Stimulated activated CD4-positive, alpha-beta T cell treated with anti-CD3 and anti-CD28 coated beads, Interleukin-2, amount 100 ng/mL, for 24 hours (primary cell): ENCODE results near the gene MRPL17.

ENCODE experiments used
- DNase-seq, 2 donors: peaks; one replicate each; pipeline ENCODE4 v3.0.0-alpha.2; 2020

Gene MRPL17

DNA sequence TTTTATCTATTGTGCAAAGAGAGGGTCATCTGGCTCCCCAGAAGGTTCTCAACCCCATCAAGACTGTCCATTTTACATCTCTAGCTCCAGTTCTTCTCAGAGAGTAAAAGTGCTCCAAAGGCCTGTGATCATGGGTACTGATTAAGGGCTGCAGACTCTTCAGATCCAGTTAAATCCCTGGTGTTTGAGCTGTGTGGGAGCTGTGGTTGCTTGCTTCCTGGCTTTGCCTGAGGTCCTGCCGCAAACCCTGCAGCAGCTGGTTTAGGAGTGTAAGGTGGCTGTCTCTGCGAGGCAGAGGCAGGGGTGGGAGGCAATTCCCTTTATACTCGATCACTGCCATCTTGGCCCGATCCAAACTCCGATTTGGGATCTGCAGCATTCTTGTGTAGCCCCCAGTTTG, 1.2 kb downstream of the MRPL17 start:
- DNase-seq, result peak in 1 of 2 donors; percentile 23

DNA sequence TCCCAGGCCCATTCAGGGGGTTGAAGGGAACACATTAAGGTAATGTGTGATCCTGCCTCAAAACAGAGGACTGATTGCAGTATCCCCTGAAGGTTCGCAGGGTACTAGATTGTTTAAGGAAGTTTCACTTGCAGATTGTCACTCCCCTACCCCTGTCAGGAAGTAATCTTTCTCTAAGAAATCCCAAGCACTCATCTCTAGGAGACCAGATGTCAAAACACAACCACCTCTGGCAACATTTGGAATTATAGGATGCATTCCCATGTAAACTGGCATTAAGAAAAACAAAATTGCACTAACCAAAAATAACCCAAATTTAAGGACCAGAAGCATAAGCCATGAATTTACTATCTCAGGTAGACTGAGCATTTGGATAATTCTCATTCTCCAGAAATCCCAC, 1.6 kb downstream of the MRPL17 start:
- DNase-seq, result no peak

DNA sequence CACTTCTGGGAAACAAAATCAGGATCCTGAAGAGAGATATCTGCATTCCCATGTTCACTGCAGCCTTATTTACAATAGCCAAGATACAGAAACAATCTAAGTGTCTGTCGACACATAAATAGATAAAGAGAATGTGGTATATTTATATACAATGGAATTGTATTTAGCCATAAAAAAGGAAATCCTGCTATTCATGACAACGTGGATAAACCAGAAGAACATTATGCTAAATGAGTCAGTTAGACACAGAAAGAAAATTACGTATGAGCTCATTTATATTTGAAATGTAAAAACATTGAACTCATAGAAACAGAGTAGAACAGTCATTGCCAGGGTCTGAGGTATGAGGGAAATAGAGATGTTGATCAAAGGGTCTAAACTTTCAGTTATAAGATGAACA, 6.1 kb downstream of the MRPL17 start:
- no peak for DNase-seq

DNA sequence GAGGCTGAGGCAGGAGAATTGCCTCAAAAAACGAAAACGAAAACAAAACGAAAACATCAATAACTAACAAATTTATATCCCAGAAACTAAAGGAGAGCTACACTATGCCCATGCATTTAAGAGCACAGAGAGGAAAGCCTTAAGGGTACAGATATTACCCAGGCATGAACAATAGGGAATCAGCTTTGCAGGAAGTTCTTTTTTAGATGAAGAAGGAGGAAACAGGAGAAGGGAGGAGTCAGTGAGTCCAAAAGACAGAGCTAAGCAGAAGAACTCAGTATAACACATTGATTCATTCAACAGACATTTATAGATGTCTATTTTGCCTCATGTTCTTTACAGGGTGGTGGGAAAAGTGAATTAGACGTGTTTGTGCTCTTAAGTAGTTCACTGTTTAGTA, 8.3 kb downstream of the MRPL17 start:
- no peak for DNase-seq

DNA sequence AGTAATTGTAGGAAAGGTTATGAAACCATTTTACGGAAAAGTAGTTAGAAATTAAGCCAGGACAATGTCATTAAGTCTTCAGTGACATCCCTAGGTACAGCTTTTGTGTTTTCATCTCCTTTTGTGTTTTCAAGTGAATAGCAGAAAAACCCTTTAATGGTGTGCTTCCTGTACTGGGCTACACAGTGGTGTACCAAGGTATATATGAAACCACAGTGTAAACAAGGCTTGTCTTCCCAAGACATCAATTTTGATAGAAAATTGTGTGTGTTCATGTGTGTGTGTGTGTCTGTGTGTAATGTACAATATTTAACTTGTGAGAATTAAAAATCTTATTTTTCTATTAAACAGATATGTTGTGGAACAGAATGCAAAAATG, 8.9 kb downstream of the MRPL17 start:
- DNase-seq, result no peak

DNA sequence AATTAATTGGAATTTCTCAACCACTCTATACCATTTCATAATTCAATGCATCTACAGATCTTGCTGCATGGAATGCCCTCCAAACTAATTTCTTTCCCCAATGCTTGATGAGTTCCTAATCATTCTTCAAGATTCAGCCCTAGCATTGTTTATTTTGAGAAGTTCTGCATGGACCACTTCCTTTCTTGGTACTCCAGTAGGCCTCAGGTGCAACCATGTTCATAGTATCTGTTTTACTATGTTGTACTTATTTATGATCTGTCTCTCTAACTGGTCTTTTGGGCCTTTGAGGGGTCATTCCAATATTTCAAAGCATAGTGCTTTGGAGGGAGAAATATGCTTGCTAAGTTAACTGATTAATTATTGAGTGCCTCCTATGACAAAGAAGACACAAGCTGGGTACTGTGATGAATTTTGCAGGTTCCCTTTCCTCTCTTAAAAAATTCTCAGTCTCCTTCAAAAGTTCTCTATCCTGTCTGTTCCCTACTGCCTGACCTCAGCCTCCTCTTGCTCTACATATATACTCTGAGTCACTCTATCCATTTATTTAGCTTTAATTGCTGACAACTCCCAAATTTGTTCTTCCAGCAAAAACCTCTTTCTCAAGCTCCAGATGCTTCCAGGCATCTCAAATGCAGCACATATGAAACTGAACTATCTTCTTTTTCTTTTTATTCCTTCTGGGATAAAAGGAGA, 9.5 kb downstream of the MRPL17 start:
- no peak for DNase-seq

DNA sequence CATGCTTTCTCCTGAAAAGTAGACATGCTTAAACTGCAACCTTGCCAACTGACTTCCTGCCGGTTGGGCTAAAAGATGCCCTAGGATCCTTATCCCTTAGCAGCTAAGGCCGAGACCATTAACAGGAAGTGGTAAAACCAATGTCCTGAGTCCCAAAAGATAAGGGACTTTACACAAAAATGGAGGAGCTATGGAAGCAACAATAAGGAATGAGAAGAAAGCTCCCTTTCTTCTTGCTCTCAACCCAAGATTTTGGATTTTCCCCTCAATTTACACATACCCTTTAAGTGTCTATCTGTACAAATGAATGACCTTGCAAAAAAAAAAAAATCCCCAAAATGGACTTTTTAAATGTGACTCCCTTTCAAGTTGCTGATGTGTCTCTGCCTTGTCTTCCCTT, 11.1 kb downstream of the MRPL17 start:
- DNase-seq, result no peak

DNA sequence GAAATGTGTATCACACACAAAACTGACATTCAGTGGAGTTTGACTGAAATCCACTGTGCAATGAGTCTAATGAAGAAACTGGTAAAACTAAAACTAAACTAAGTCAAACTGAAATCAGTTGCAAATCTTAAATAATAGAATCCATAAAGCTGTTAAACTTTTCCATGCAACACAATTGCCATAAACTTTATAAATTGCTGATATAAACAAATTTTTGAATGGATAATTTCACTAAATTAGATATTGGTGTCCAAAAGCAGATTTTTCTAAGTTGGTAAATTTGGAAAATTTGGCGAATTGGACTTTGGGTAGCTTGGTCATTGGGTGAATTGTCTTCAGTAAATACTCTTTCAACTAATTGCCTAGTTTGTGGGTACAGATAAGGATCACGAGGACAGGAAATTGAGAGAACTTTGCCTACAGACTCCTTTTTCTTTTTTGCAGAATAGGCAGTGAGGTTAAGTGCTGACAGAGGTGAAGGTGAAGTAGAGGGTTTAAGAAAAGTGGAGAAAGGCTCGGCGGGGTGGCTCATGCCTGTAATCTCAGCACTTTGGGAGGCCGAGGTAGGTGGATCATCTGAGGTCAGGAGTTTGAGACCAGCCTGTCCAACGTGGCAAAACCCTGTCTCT, 12.8 kb downstream of the MRPL17 start:
- no peak for DNase-seq

DNA sequence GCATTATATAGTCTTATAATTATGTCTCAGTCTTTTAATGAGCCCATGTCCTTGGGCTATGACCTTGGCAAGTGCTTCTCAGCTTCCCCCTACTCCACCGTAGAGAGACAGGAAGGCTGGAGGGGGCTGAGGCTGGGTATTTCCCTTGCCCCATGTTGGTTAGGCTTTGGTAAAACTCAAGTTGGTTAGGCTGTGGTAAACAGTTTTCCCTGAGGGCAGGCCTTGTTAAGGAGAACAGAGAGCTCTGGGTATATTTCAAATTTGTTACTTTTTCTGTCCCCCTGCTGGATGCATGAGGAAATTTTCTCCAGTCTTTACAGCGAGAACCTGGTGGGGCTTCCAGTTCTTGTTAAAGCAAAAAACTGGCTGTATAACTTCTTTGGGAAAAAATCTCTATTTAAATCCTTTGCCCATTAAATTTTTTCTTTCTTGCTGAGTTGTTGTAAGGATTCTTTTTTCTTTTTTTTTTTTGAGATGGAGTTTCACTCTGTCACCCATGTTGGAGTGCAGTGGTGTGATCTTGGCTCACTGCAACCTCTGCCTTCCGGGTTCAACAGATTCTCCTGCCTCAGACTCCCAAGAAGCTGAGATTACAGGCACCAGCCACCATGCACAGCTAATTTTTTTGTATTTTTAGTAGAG, 15.3 kb downstream of the MRPL17 start:
- DNase-seq, result no peak

DNA sequence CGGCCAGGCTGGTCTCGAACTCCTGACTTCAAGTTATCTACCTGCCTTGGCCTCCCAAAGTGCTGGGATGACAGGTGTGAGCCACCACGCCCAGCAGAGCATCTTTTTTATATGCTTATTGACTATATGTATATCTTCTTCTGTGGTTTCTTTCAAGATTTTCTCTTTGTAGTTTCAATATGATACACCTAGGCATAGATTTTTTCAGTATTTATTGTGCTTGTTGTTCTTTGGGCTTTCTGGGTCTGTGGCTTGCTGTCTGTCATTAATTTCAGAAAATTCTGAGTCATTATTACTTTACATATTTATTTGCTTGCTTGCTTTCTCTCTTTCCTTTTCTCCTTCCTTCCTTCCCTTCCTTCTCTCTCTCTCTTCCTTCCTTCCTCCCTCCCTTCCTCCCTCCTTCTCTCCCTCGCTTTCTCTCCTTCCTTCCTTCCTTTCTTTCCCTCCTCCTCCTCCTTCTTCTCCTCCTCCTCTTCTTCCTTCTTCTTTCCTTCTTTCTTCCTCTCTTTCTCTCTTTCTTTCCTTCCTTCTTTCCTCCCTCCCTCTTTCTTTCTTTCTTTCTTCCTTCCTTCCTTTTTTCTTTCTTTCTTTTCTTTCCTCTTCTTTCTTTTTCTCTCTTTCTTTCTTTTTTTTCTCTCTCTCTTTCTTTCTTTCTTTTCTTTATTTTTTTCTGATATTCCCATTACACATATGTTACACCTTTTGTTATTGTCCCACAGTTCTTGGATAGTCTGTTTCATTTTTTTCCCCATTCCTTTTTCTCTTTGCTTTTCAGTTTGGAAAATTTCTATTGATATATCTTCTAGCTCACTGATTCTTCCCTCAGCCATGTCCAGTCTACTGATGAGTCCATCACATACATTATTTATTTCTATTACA, 16.6 kb downstream of the MRPL17 start:
- no peak for DNase-seq

DNA sequence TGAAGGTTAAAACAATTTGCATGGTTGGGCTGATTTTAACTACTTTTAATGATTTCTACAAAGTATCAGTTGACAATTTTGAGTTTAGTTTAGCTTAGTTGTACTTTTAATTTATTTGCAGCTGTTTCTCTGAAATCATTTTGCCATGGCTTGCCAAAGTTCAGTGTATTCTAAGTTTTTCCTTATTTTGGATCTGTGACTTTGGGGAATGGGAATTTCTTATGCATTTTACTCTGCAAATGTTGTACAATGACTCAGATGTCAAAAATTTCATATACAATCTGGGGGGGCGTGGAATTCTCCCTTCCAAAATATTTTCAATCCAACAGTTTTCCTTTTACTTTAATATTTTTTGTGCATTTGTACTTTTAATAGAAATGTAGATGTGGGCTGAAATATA, 18.6 kb downstream of the MRPL17 start:
- no peak for DNase-seq

DNA sequence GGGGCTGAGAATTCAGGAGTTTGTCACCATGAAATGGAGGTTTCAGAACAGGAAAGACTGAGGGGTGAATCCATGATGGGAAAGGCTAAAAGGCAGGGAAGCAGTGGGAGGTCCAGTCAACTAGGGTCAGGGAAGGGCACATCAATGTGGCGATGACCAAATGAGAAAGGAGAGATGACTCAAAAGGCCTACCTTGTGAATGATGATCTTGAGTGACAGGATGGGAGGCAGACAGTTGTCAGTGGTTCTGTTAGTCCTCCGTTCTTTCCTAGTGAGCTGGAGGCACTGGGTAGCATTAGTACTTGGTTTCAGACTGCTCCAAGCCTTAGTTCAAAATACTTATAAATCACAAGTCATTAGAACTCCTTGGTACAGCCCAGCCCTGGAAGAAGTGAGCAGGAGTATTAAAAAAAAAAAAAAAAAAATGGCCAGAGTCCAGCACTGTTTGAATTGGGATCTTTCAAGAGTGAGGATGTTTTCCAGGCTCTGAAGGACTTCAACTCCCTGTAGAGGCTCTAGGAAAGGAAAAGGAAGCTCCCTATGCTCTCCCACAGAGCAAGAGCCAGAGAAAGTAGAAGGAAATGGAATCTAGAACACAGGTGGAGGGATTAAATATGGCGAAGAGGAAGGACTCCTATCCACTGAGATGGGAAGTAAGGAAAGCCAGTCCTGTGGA, 19.2 kb downstream of the MRPL17 start:
- DNase-seq, result no peak

DNA sequence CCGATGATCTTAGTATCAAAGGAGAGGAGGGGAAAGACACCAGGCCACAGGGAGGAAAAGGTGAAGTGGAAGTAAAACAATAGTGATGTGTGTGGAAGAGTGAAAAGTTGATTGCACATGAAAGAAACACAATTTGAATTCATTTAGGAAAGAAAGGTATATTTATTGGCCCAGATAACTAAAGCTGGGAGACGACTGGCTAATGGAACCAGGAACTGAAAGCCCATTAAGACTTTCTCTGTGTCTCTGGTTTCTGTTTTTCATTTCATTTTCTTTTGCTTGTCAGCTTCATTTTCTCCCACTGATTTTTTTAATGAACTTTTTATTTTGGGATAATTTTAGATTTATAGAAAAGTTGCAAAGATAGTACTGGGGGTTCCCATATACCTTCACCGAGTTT, 22.4 kb downstream of the MRPL17 start:
- DNase-seq, result no peak

DNA sequence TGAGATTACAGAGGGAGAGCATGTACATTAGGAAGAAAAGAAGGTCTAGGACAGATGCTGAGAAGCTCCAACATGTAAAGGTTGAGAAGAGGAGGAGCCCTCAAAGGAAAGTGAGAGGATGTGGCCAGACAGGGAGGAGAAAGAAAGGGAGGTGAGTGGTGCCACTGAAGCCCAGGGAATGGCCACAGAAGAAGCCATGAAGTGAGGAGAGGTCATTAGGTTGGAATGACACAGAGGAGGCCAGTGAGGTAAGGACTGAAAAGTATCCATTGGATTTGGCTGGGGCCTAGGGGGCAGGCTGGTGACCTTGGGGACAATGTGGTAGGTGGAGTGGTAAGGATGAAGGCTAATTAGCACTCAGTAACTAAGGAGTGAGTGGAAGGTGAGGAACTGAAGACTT, 24.5 kb downstream of the MRPL17 start:
- DNase-seq, result no peak

DNA sequence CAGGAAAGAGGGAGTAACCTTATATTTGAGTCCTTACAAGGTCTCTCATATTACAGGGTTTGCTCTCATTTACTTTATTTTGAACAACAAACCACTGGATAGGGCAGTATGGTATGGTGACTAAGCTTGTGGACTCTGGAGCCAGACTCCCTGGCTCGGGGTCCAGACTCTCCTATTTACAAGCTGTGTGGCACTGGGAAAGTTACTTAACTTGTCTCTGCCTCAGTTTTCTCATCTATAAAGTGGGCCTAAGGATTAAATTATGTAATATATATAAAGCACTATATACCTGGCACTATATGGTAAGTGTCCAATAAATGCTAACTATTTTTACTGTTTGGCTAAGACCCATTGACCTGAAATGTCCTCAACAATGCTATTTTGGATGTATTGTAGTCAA, 25.8 kb downstream of the MRPL17 start:
- no peak for DNase-seq

DNA sequence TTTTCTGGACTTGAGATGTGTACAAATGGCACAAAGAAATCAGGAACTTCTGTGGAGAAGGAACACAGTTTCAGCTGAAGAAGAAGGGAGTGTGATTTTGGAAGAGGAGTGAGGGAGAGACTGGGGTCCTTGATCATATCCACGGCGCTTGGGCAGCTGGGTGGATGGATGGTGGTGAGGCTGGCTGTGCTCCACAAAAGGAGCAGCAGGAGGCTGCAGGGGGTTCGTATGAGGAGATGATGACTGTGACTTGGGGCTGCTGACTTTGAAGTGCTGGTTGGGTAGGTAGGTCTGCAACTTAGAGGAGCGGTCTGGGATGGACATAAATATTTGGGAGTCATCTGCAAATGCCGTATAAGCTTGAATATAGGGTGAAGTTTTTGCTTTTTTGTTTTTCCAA, 26.2 kb downstream of the MRPL17 start:
- DNase-seq, result no peak

DNA sequence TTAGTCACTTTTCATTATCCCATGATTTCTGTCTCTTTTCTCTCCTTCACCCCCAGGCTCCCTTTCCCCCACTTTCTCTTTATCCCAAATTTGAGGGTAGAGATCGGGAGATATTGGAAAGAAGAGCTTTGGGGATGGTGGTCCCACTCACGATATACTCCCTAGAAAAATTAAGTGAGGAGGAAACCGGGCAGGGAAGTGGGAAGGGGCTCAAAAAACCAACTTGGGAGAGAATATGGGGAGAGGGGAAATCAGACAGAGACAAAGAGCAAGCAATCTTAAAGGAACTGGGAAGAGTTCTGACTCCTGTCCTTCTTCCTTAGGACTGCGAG, 26.6 kb downstream of the MRPL17 start:
- no peak for DNase-seq

DNA sequence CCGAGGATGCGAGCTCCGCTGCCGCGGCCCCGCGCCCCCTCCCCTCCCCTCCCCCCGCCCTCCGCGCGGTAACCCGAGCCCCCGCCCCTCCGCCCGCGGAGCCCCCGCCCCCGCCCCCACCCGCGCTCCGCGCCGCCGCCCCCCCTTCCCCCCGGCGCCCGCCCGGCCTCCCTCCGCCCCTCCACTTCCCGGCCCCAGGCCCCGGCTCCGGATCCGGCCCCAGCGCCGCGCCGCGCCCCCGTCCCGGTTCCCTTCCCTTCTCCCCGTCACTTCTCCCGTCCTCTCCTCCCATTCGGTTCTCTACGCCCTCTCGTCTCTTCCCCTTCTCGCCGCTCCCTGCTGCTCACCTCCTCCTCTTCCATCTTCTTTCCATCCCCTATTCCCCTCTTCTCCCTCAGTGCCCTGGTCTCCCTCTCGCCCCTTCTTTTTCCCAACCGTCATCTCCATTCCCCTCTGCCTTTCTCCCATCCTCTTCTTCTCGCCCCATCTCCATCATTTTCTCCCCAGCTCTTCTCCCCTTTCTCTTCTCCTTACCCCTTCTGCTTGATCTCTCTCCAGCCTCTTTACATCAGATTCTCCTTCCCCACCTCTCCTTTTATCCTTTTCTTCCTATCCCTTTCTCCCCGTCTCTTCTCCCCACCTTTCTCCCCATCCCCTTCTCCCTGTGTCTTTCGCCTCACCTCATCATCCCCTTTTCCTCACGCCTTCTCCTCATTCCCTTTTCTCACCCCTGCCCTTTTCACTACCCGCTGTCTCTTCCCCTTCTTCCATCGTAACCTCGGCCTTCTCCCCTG, 27.2 kb downstream of the MRPL17 start, which contains the start of gene DCHS1:
DCHS1 (minus strand) TSS at position 20 of the 794 bp plus-strand sequence. CDS start 14,196 bp downstream, outside the sequence.
- DNase-seq, result no peak

DNA sequence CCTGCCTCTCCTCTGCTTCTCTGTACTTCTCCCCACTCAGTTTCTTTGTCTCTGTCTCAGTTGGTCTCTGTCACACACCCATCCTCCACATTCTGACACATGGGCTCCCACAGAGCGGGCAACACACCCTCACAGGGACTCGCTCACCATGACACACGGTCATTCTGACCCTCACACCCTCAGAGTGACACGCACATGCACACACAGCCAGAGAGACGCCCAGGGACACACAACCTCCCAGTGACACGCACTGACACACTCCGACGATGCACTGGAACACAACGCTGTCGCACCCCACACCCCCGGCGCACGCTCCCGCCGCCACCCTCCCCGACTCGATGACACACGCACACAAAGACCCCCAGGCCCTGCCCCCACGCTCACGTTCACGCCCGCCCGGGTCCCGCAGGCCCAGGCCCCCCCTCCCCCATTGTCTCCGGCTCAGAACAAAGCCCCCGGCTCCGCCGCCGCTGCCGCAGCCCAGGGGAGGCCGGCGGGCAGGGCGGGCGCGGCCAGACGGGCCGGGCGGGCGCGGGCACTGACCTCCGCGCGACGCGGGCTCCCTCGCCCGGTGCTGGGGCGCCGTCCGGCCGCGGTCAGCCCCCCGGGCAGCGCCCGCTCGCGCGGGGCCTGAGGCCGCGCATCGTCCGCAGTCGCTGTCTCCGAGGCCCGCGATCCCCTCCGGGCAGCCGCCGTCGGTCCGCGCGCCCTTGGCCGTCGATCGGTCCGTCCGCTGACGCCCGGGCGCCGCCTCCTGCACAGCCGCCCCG, 27.9 kb downstream of the MRPL17 start:
- peak; percentile 30 to 41 for DNase-seq

DNA sequence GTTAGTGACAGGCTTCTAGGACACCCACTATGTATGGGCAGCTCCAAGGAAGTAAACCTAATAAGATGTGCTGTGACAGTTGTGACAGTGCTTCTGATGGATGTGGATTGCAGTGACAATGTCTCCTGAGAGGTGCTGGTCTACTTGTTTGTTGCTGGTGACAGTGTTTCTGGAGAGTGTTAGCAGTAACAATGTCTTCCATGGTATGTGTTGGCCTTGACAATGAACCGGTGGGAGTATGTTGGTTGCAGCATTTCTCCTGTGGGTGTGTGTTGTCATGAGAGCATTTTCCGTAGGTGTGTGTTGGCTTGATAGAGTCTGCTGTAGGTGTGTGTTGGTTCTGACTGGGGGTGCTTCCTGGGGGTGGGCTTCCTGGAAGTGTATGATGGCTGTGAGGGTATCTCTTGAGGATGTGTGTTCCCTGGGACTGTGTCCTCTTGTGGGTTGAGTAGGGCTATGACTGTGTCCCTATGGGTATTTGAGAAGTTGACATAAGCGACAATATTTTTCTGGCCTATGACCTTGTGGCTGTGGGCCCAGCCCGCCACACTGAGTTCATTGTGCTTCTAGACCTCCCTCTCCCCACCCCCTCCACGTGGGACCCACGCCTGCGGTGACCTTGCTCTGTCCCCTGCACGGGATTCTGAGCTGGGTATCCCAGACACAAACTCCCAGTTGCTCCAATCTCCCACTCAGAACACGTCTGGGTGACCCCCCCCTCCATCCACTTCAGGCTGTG, 28.7 kb downstream of the MRPL17 start:
- no peak for DNase-seq

DNA sequence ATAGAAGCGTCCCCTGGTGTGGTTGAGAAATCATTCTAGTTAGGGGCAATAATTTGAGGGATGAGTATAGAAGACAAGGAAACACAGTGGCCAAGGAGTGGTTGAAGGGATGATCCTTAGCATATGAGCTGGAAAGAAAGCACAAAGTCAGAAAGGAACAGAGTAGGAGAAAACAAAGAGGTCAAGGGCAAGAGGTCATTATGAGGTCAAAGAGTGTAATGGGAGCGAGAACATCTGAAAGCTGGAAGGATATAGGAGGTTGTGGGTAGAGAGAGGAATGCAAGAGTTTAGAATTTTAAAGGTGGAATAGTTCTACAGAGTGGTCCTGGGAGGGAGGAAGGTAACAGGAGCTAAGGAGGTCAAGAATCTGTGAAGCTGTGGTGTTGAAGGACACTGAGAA, 29.5 kb downstream of the MRPL17 start:
- no peak for DNase-seq
